Stimulated activated CD4-positive, alpha-beta T cell treated with anti-CD3 and anti-CD28 coated beads, Interleukin-1b, Interleukin-23, amount 100 ng/mL, for 24 hours (primary cell): ENCODE data around the gene WBP2.

Experiments used
- DNase-seq, 4 experiments: peaks; one replicate each; pipeline ENCODE4 v3.0.0-alpha.2; 2020; ENCODE audit warnings: low read depth in 4 of 4, low spot score in 1 of 4

Gene WBP2

GRCh38 chr17:75828741-75829140, 26.4 kb downstream of the WBP2 start:
- DNase-seq, result no peak

GRCh38 chr17:75828076-75828400, 27.1 kb downstream of the WBP2 start:
- DNase-seq, result no peak

GRCh38 chr17:75827308-75828075, 27.6 kb downstream of the WBP2 start:
- peak in 2 of 4 experiments; percentile 46 to 50 for DNase-seq

- DNase-seq, result no peak
These were observed 28.4 kb downstream of the WBP2 start for GRCh38 chr17:75826561-75827307.

GRCh38 chr17:75825748-75826370, 29.3 kb downstream of the WBP2 start:
- no peak for DNase-seq

GRCh38 chr17:75825149-75825552, 30.0 kb downstream of the WBP2 start:
- no peak for DNase-seq

- no peak for DNase-seq
These were observed 30.5 kb downstream of the WBP2 start for GRCh38 chr17:75824666-75825065.

- DNase-seq, result no peak
These were observed 31.0 kb downstream of the WBP2 start for GRCh38 chr17:75824050-75824552.

GRCh38 chr17:75823257-75824041, 31.7 kb downstream of the WBP2 start:
- DNase-seq, result no peak

GRCh38 chr17:75822800-75823166, 32.4 kb downstream of the WBP2 start:
- no peak for DNase-seq

- no peak for DNase-seq
These were observed 32.9 kb downstream of the WBP2 start for GRCh38 chr17:75822119-75822799.

- no peak for DNase-seq
These were observed 33.6 kb downstream of the WBP2 start for GRCh38 chr17:75821552-75821951.

- no peak for DNase-seq
These were observed 34.7 kb downstream of the WBP2 start for GRCh38 chr17:75820094-75821080.

GRCh38 chr17:75819678-75820077, 35.5 kb downstream of the WBP2 start:
- DNase-seq, result no peak

GRCh38 chr17:75819116-75819515, 36.0 kb downstream of the WBP2 start:
- no peak for DNase-seq

GRCh38 chr17:75818326-75818885, 36.7 kb downstream of the WBP2 start:
- no peak for DNase-seq

GRCh38 chr17:75817571-75817970, 37.6 kb downstream of the WBP2 start:
- DNase-seq, result no peak

GRCh38 chr17:75816693-75817092, 38.4 kb downstream of the WBP2 start:
- no peak for DNase-seq

GRCh38 chr17:75815399-75815798, 39.7 kb downstream of the WBP2 start:
- no peak for DNase-seq
